GM12878 (cell line): ENCODE measurements around the gene ZSWIM6. TPM values are rescaled to one million over a fixed set of nuclear protein-coding genes. Genes with fewer than 3 reads are reported as not detected.

ENCODE experiments used
- BHLHE40 ChIP-seq, 2 experiments: fragments of 450-650 bp in 1 of 2; IDR thresholded peaks; 2 replicates each; pipeline ENCODE4 v1.6.1; 2011 to 2017; ENCODE audit warnings: low read depth in 2 of 2, borderline replicate concordance in 1 of 2, improper control_type of control experiment in 1 of 2, low read length in 1 of 2, mild to moderate bottlenecking in 1 of 2
- CBFB ChIP-seq: IDR thresholded peaks from 2 replicates; pipeline ENCODE4 v1.6.1; 2016; ENCODE audit warnings: antibody characterized with exemption, low read depth
- HSF1 ChIP-seq: fragments of 150-350 bp; IDR thresholded peaks from 2 replicates; pipeline ENCODE4 v1.6.1; 2014; ENCODE audit warnings: mild to moderate bottlenecking, low read depth, low read length
- MLLT1 ChIP-seq: fragments of 450-650 bp; IDR thresholded peaks from 2 replicates; pipeline ENCODE4 v1.6.1; 2016; ENCODE audit warnings: mild to moderate bottlenecking
- NBN ChIP-seq: fragments of 450-650 bp; IDR thresholded peaks from 2 replicates; pipeline ENCODE4 v1.6.1; 2016
- PML ChIP-seq: IDR thresholded peaks from 2 replicates; pipeline ENCODE4 v1.6.1; 2012; ENCODE audit warnings: low read length, inconsistent platforms
- RFX5 ChIP-seq: IDR thresholded peaks from 2 replicates; pipeline ENCODE4 v1.6.1; 2011; ENCODE audit warnings: low read depth, low read length, improper control_type of control experiment
- SPI1 ChIP-seq: IDR thresholded peaks from 2 replicates; pipeline ENCODE4 v1.6.1; 2011; ENCODE audit warnings: low read depth, mild to moderate bottlenecking, low read length, moderate library complexity, borderline replicate concordance; ENCODE audit not compliant: insufficient read depth
- USF1 ChIP-seq: IDR thresholded peaks from 2 replicates; pipeline ENCODE4 v1.6.1; 2011; ENCODE audit warnings: borderline replicate concordance, low read depth, mild to moderate bottlenecking, moderate library complexity, mixed read lengths, low read length; ENCODE audit not compliant: insufficient read depth; ENCODE audit errors: extremely low read length
- ZBED1 ChIP-seq: IDR thresholded peaks from 2 replicates; pipeline ENCODE4 v1.6.1; 2016; ENCODE audit warnings: borderline replicate concordance
- ZNF217 ChIP-seq: fragments of 450-650 bp; IDR thresholded peaks from 2 replicates; pipeline ENCODE4 v1.6.1; 2017; ENCODE audit warnings: antibody characterized with exemption, mild to moderate bottlenecking
- polyA plus RNA-seq, 11 experiments: library from polyadenylated mRNA; depleted of rRNA in 4 of 11; unstranded in 6 of 11; stranded (reverse) in 5 of 11; fragments of >200 nt; fragmentation: Nextera tagmentation in 4 of 11; fragmentation: Illumina TruSeq in 1 of 11; extraction: Ambion mirVana in 4 of 11; extraction: Trizol in 1 of 11; gene quantifications; 1 replicate in 1 of 11; 2 replicates in 10 of 11; pipeline versions ENCODE4 v1.2.1 to v1.2.3, GENCODE V29; 2011 to 2016; ENCODE audit warnings: inconsistent platforms in 2 of 11, missing spikeins in 2 of 11, low read depth in 1 of 11
- total RNA-seq, 4 experiments: library from RNA; depleted of rRNA in 3 of 4; stranded (reverse); fragments of >200 nt in 3 of 4; fragmentation: Illumina TruSeq in 1 of 4; extraction: Trizol in 1 of 4; gene quantifications; 2 replicates each; pipeline versions ENCODE4 v1.2.1 to v1.2.3, GENCODE V29; 2013 to 2021

Gene ZSWIM6
- total and polyA plus RNA-seq, 10 of the 15 experiments (the other 5 are each of a cell fraction or from before 2014, with no cell fraction given): 0.53 to 6.2 (median 3.4) TPM

- no peak for TF ChIP-seq ZNF217
- TF ChIP-seq USF1: no peak
- TF ChIP-seq BHLHE40 (IDR thresholded peaks at IDR 0.05; ENCODE audit: borderline replicate concordance in 1 of 2, low read depth in 2 of 2, low read length in 1 of 2): no peak
- no peak for TF ChIP-seq MLLT1
- TF ChIP-seq CBFB: no peak
- no peak for TF ChIP-seq NBN
- TF ChIP-seq ZBED1: no peak
- TF ChIP-seq HSF1: no peak
- no peak for TF ChIP-seq SPI1
- TF ChIP-seq PML: no peak
- no peak for TF ChIP-seq RFX5
Observed at GRCh38 chr5:61329550-61330128, 2.4 kb upstream of the ZSWIM6 start (continued).
